Loucy (cell line): ENCODE results near the gene VWDE.

ENCODE experiments used
- H2AFZ ChIP-seq: fragments of 200-600 bp; sonication (generic); 2 replicates; pipeline ENCODE4 v1.6.0; 2016; ENCODE audit warnings: antibody characterized with exemption, mild to moderate bottlenecking, low read length, moderate library complexity
- H3F3A ChIP-seq: fragments of 200-600 bp; 2 replicates; pipeline ENCODE4 v1.6.0; 2016; ENCODE audit warnings: antibody characterized with exemption, low read depth, mild to moderate bottlenecking
- H3K27me3 ChIP-seq: fragments of 200-600 bp; sonication (generic); 2 replicates; pipeline ENCODE4 v1.6.1; 2014; ENCODE audit warnings: low read length, mild to moderate bottlenecking; ENCODE audit not compliant: insufficient read depth, poor library complexity, severe bottlenecking
- H3K36me3 ChIP-seq: fragments of 200-600 bp; sonication (generic); 2 replicates; pipeline ENCODE4 v1.6.1; 2016; ENCODE audit warnings: low read length; ENCODE audit not compliant: insufficient read depth
- H3K4me1 ChIP-seq: fragments of 200-600 bp; sonication (generic); 2 replicates; pipeline ENCODE4 v1.5.1; 2014; ENCODE audit warnings: low read length, mild to moderate bottlenecking; ENCODE audit not compliant: insufficient read depth, poor library complexity, severe bottlenecking
- H3K4me2 ChIP-seq: fragments of 200-600 bp; sonication (generic); 2 replicates; pipeline ENCODE4 v1.6.0; 2014; ENCODE audit warnings: antibody characterized with exemption, low read length, low read depth, mild to moderate bottlenecking; ENCODE audit not compliant: poor library complexity, severe bottlenecking
- H3K4me3 ChIP-seq: fragments of 200-600 bp; sonication (generic); 2 replicates; pipeline ENCODE4 v1.5.1; 2014; ENCODE audit warnings: low read length, mild to moderate bottlenecking, mixed read lengths; ENCODE audit not compliant: poor library complexity, severe bottlenecking
- H3K79me2 ChIP-seq: fragments of 200-600 bp; sonication (generic); 2 replicates; pipeline ENCODE4 v1.6.1; 2014; ENCODE audit warnings: low read length; ENCODE audit not compliant: insufficient read depth
- H3K9ac ChIP-seq: fragments of 200-600 bp; sonication (generic); 2 replicates; pipeline ENCODE4 v1.6.0; 2014; ENCODE audit warnings: mild to moderate bottlenecking, low read depth, low read length, moderate library complexity; ENCODE audit not compliant: poor library complexity, severe bottlenecking
- H3K9me2 ChIP-seq: fragments of 200-600 bp; sonication (generic); replicated peaks from 2 replicates; pipeline ENCODE4 v1.6.1; 2016; ENCODE audit warnings: low read depth, low read length, mixed read lengths
- H3K9me3 ChIP-seq: fragments of 200-600 bp; sonication (generic); 2 replicates; pipeline ENCODE4 v1.6.1; 2014; ENCODE audit warnings: mild to moderate bottlenecking, antibody characterized with exemption, low read length, low read depth; ENCODE audit not compliant: insufficient read depth
- H4K20me1 ChIP-seq: fragments of 200-600 bp; sonication (generic); 2 replicates; pipeline ENCODE4 v1.6.0; 2014; ENCODE audit warnings: antibody characterized with exemption, low read length, mild to moderate bottlenecking; ENCODE audit not compliant: insufficient read depth, poor library complexity, severe bottlenecking
- EZH2phosphoT487 ChIP-seq: fragments of 200-600 bp; IDR thresholded peaks from 2 replicates; pipeline ENCODE4 v1.6.1; 2018; ENCODE audit warnings: antibody characterized with exemption, mild to moderate bottlenecking, moderate library complexity, borderline replicate concordance
- TF ChIP-seq, protein P1 (sequence below): fragments of 200-600 bp; sonication (generic); conservative IDR thresholded peaks from 2 replicates; pipeline ENCODE4 v1.5.1; 2014; ENCODE audit warnings: mild to moderate bottlenecking, antibody characterized with exemption, low read length

VWDE gene

DNA sequence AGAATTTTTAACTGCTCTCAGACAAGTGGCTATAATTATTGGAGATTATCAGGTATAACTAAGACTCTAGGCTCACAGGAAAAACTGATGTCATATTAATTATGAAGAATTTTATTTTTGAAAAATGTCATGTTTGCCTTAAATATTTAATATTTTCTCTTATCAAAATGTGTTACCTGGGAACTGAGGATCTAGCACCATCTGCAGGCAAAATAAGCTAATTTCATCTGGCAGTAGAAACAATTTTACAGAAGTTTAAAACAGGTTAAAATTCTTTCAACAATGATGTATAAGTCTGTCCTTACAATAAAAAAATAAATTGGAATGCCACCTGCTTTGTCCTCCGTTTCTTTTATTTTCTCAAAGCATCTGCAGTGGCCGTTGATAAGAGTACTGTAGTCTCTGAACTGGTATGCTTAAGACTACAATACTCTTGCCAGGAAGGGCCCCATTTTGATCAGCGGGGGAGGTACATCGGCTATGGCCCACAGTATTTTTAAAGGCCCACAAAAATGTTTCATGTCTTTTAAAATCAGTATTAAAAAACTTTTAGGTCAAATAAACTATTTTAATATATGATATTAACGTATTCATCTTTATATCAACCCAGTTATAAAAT is 81.3 kb downstream of the VWDE start:
- H3K4me3 ChIP-seq, result no peak overlapping the region
- no peaks in the 10 kb centered on the region for H3K4me1 ChIP-seq
- H2AFZ ChIP-seq, result peak overlapping the region; percentile 33; the same call in 1 of the 2 replicates
- H3K27me3 ChIP-seq, result no peaks in the 10 kb centered on the region
- no peaks in the 10 kb centered on the region for H3K79me2 ChIP-seq
- H4K20me1 ChIP-seq, result no peaks in the 10 kb centered on the region
- H3F3A ChIP-seq, result no peaks in the 10 kb centered on the region
- no peak overlapping the region for H3K4me2 ChIP-seq
- H3K9me3 ChIP-seq, result no peaks in the 10 kb centered on the region
- TF ChIP-seq EZH2phosphoT487, result no peak
- TF ChIP-seq, protein P1, sequence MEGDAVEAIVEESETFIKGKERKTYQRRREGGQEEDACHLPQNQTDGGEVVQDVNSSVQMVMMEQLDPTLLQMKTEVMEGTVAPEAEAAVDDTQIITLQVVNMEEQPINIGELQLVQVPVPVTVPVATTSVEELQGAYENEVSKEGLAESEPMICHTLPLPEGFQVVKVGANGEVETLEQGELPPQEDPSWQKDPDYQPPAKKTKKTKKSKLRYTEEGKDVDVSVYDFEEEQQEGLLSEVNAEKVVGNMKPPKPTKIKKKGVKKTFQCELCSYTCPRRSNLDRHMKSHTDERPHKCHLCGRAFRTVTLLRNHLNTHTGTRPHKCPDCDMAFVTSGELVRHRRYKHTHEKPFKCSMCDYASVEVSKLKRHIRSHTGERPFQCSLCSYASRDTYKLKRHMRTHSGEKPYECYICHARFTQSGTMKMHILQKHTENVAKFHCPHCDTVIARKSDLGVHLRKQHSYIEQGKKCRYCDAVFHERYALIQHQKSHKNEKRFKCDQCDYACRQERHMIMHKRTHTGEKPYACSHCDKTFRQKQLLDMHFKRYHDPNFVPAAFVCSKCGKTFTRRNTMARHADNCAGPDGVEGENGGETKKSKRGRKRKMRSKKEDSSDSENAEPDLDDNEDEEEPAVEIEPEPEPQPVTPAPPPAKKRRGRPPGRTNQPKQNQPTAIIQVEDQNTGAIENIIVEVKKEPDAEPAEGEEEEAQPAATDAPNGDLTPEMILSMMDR, result peak; percentile 88
- no peak overlapping the region for H3K9ac ChIP-seq
- no peaks in the 10 kb centered on the region for H3K36me3 ChIP-seq
- no peaks in the 10 kb centered on the region for H3K9me2 ChIP-seq

- no peak overlapping the region for H3K4me3 ChIP-seq
- no peak overlapping the region for H3K9ac ChIP-seq
- no peak for TF ChIP-seq EZH2phosphoT487
- TF ChIP-seq, protein P1, result no peak
- no peaks in the 10 kb centered on the region for H3K79me2 ChIP-seq
- H4K20me1 ChIP-seq, result no peaks in the 10 kb centered on the region
- H3K27me3 ChIP-seq, result no peaks in the 10 kb centered on the region
- no peaks in the 10 kb centered on the region for H3K36me3 ChIP-seq
- H3K9me2 ChIP-seq, result no peaks in the 10 kb centered on the region
- H2AFZ ChIP-seq, result no peak overlapping the region
- H3K9me3 ChIP-seq, result no peaks in the 10 kb centered on the region
- H3K4me2 ChIP-seq, result no peak overlapping the region
- no peaks in the 10 kb centered on the region for H3K4me1 ChIP-seq
- no peaks in the 10 kb centered on the region for H3F3A ChIP-seq
Measured at GRCh38 chr7:12320987-12321647, 82.5 kb downstream of the VWDE start.

GRCh38 chr7:12320241-12320986 is 83.3 kb downstream of the VWDE start:
- Histone ChIP-seq H3K9ac (no peak overlapping the region), H3K9me2 (no peaks in the 10 kb centered on the region), H3K27me3 (no peaks in the 10 kb centered on the region), H3F3A (no peaks in the 10 kb centered on the region), H3K4me1 (no peaks in the 10 kb centered on the region), H3K9me3 (no peaks in the 10 kb centered on the region), H4K20me1 (no peaks in the 10 kb centered on the region), H3K4me3 (no peak overlapping the region), H3K36me3 (no peaks in the 10 kb centered on the region), H2AFZ (no peak overlapping the region), H3K79me2 (no peaks in the 10 kb centered on the region), H3K4me2 (no peak overlapping the region)
- TF ChIP-seq EZH2phosphoT487, result no peak
- TF ChIP-seq, protein P1, result no peak
